Brain pericyte (primary cell): ENCODE results near the gene GANAB.
A peak's percentile ranks its signal among the peaks of the same experiment; 100 is the strongest.
"Not testable (repeated sequence)": the region's sequence is repeated elsewhere in the genome, so short reads cannot be mapped to it uniquely, and the experiment has no call there.

ENCODE experiments used
- DNase-seq: peaks from one replicate; pipeline ENCODE4 v3.0.0-alpha.2; 2012; ENCODE audit warnings: low read depth, low spot score

GANAB gene

GRCh38 chr11:62645946-62646824 is at the start of gene GANAB:
Gene GANAB, minus strand, starts transcription at chr11:62646613. Its CDS starts 14 bp downstream, at chr11:62646599.
- peak; percentile 92 for DNase-seq

GRCh38 chr11:62694455-62695167 is 48.2 kb upstream of the GANAB start:
- DNase-seq, result no peak

GRCh38 chr11:62693624-62694023 is 47.2 kb upstream of the GANAB start:
- not testable (repeated sequence) for DNase-seq

- no peak for DNase-seq
These were observed 43.2 kb upstream of the GANAB start, which contains the start of gene LRRN4CL for GRCh38 chr11:62689421-62690183. Gene LRRN4CL, minus strand, starts transcription at chr11:62689530. Its CDS starts 1,022 bp downstream, at chr11:62688508.

- no peak for DNase-seq
These were observed 42.1 kb upstream of the GANAB start for GRCh38 chr11:62688491-62688890.

- DNase-seq, result no peak
These were observed 41.3 kb upstream of the GANAB start for GRCh38 chr11:62687508-62688396.

GRCh38 chr11:62682518-62682917 is 36.1 kb upstream of the GANAB start:
- no peak for DNase-seq

- no peak for DNase-seq
These were observed 34.4 kb upstream of the GANAB start for GRCh38 chr11:62680825-62681240.

GRCh38 chr11:62678770-62679696 is 32.6 kb upstream of the GANAB start, which contains the start of gene UBXN1:
Gene UBXN1, minus strand, starts transcription at chr11:62679073. Its CDS starts 150 bp downstream, at chr11:62678923.
- DNase-seq, result peak; percentile 63

GRCh38 chr11:62678433-62678769 is 32.0 kb upstream of the GANAB start:
- no peak for DNase-seq

GRCh38 chr11:62677714-62678113 is 31.3 kb upstream of the GANAB start:
- no peak for DNase-seq

- no peak for DNase-seq
These were observed 30.7 kb upstream of the GANAB start for GRCh38 chr11:62677156-62677555.

- no peak for DNase-seq
These were observed 30.3 kb upstream of the GANAB start for GRCh38 chr11:62676698-62677097.

- DNase-seq, result not testable (repeated sequence)
These were observed 29.0 kb upstream of the GANAB start for GRCh38 chr11:62675415-62675814.

- no peak for DNase-seq
These were observed 26.7 kb upstream of the GANAB start for GRCh38 chr11:62673196-62673525.

GRCh38 chr11:62671608-62672389 is 25.4 kb upstream of the GANAB start, which contains the start of the genes LBHD1 and UQCC3:
Gene LBHD1, minus strand, starts transcription at chr11:62672267. Its CDS starts 2,236 bp downstream, at chr11:62670031.
Gene UQCC3, plus strand, starts transcription at chr11:62671673. Its CDS starts 73 bp downstream, at chr11:62671746.
- DNase-seq, result peak; percentile 53

GRCh38 chr11:62671236-62671607 is 24.8 kb upstream of the GANAB start:
- DNase-seq, result no peak

GRCh38 chr11:62669420-62670161 is 23.2 kb upstream of the GANAB start:
- DNase-seq, result no peak
